Hematopoietic multipotent progenitor cell treated with erythropoietin and hydrocortisone succinate and interleukin-3 and kit ligand, for 15 days (in vitro differentiated cells): Measurements from ENCODE around the gene DGKQ.

Source experiments
- DNase-seq: peaks from one replicate; pipeline ENCODE4 v3.0.0-alpha.2; 2015; ENCODE audit warnings: low spot score

Gene DGKQ

GRCh38 chr4:960636-961350, 12.6 kb downstream of the DGKQ start:
- DNase-seq = no peak

GRCh38 chr4:960140-960635, 13.2 kb downstream of the DGKQ start:
- DNase-seq = no peak

- DNase-seq = no peak
Observed at GRCh38 chr4:959338-960139, 13.8 kb downstream of the DGKQ start.

- no peak for DNase-seq
Observed at GRCh38 chr4:958696-959337, 14.6 kb downstream of the DGKQ start.

GRCh38 chr4:958314-958665, 15.1 kb downstream of the DGKQ start:
- DNase-seq = no peak

- no peak for DNase-seq
Observed at GRCh38 chr4:957581-958313, 15.6 kb downstream of the DGKQ start.

- no peak for DNase-seq
Observed at GRCh38 chr4:957231-957580, 16.2 kb downstream of the DGKQ start.

GRCh38 chr4:956531-957230, 16.7 kb downstream of the DGKQ start:
- DNase-seq = no peak

GRCh38 chr4:955931-956381, 17.4 kb downstream of the DGKQ start:
- DNase-seq = no peak

GRCh38 chr4:955161-955921, 18.0 kb downstream of the DGKQ start:
- DNase-seq = no peak

- no peak for DNase-seq
Observed at GRCh38 chr4:954211-955020, 19.0 kb downstream of the DGKQ start.

GRCh38 chr4:953574-953915, 19.8 kb downstream of the DGKQ start:
- DNase-seq = no peak

- no peak for DNase-seq
Observed at GRCh38 chr4:952881-953573, 20.3 kb downstream of the DGKQ start.

GRCh38 chr4:951594-952468, 21.5 kb downstream of the DGKQ start:
- no peak for DNase-seq

- no peak for DNase-seq
Observed at GRCh38 chr4:951186-951585, 22.2 kb downstream of the DGKQ start.

- no peak for DNase-seq
Observed at GRCh38 chr4:950136-951020, 23.0 kb downstream of the DGKQ start.

GRCh38 chr4:949656-950055, 23.7 kb downstream of the DGKQ start:
- no peak for DNase-seq

- DNase-seq = no peak
Observed at GRCh38 chr4:948936-949300, 24.5 kb downstream of the DGKQ start.
